Endothelial cell of umbilical vein (primary cell): Measurements from ENCODE around the gene PXYLP1. TPM values are rescaled to one million over a fixed set of nuclear protein-coding genes. Genes with fewer than 3 reads are reported as not detected.

ENCODE experiments used
- BruUV-seq: library from RNA; stranded (reverse); fragments of 400-500 nt; replicated peaks from 2 replicates; lab custom pipeline; 2021; lab: Mats Ljungman, UMichigan
- CTCF ChIA-PET: fragments of 300-600, 350-600 bp; sonication (Branson Sonifier 250); formaldehyde crosslinking; loops from one replicate; lab custom pipeline; 2021; ENCODE audit warnings: antibody characterized with exemption, inconsistent platforms; lab: Charles Lee
- POLR2A ChIA-PET: fragments of 300-600, 350-600 bp; sonication (Branson Sonifier 250); formaldehyde crosslinking; loops from one replicate; lab custom pipeline; 2021; ENCODE audit warnings: antibody characterized with exemption, inconsistent platforms; lab: Charles Lee
- DNase-seq: peaks from one replicate; pipeline ENCODE4 v3.0.0-alpha.2; 2011; ENCODE audit warnings: low read depth, low spot score
- FAIRE-seq: peaks from 2 replicates; lab custom pipeline; 2011; peaks lifted over from hg19 to GRCh38; lab: Jason Lieb, UNC
- H2AFZ ChIP-seq: 2 replicates; pipeline ENCODE4 v1.6.0; 2012; ENCODE audit warnings: low read depth, low read length, control low read depth, inconsistent platforms
- H3K27ac ChIP-seq: 2 replicates; pipeline ENCODE4 v1.5.1; 2011; ENCODE audit warnings: low read depth, mild to moderate bottlenecking, control low read depth, low read length, moderate library complexity; ENCODE audit not compliant: insufficient read depth
- H3K27me3 ChIP-seq, 2 experiments: 2 replicates each; pipeline versions ENCODE4 v1.6.0 to v1.6.1; 2011; ENCODE audit warnings: low read length in 2 of 2, mixed read lengths in 1 of 2; ENCODE audit not compliant: control insufficient read depth in 2 of 2, insufficient read depth in 2 of 2
- H3K36me3 ChIP-seq, 2 experiments: 2 replicates in 1 of 2; 3 replicates in 1 of 2; pipeline ENCODE4 v1.5.1; 2011; ENCODE audit warnings: low read length in 2 of 2, mild to moderate bottlenecking in 1 of 2, moderate library complexity in 1 of 2; ENCODE audit not compliant: control insufficient read depth in 2 of 2, insufficient read depth in 2 of 2; ENCODE audit errors: extremely low read depth in 1 of 2
- H3K4me1 ChIP-seq: 3 replicates; pipeline ENCODE4 v1.5.1; 2011; ENCODE audit warnings: mild to moderate bottlenecking, low read length; ENCODE audit not compliant: control insufficient read depth, insufficient read depth; ENCODE audit errors: extremely low read depth
- H3K4me2 ChIP-seq: 2 replicates; pipeline ENCODE4 v1.6.1; 2011; ENCODE audit warnings: low read length, control low read depth, mixed read lengths; ENCODE audit not compliant: insufficient read depth
- H3K4me3 ChIP-seq, 3 experiments: fragments of 200-600 bp in 1 of 3; sonication (generic), shearing (Covaris generic) in 1 of 3; replicated peaks in 1 of 3; 2 replicates each; pipeline ENCODE4 v1.5.1; 2011 to 2016; ENCODE audit warnings: control low read depth in 3 of 3, low read length in 3 of 3, mild to moderate bottlenecking in 2 of 3, inconsistent platforms in 1 of 3, low read depth in 1 of 3, moderate library complexity in 1 of 3; ENCODE audit not compliant: insufficient read depth in 1 of 3
- H3K79me2 ChIP-seq: 2 replicates; pipeline ENCODE4 v1.6.0; 2012; ENCODE audit warnings: low read length, inconsistent platforms; ENCODE audit not compliant: control insufficient read depth, insufficient read depth
- H3K9ac ChIP-seq: replicated peaks from 2 replicates; pipeline ENCODE3; 2011; ENCODE audit warnings: low read length, control low read depth; ENCODE audit not compliant: insufficient read depth; ENCODE audit errors: extremely low read depth
- H3K9me1 ChIP-seq: replicated peaks from 3 replicates; pipeline ENCODE4 v1.6.0; 2011; ENCODE audit warnings: mild to moderate bottlenecking, low read length; ENCODE audit not compliant: control insufficient read depth, insufficient read depth; ENCODE audit errors: extremely low read depth
- H3K9me3 ChIP-seq: replicated peaks from 2 replicates; pipeline ENCODE4 v1.5.1; 2012; ENCODE audit warnings: low read length, inconsistent platforms; ENCODE audit not compliant: control insufficient read depth, insufficient read depth
- H4K20me1 ChIP-seq: replicated peaks from 2 replicates; pipeline ENCODE3; 2011; ENCODE audit warnings: mild to moderate bottlenecking, low read length; ENCODE audit not compliant: control insufficient read depth, insufficient read depth; ENCODE audit errors: extremely low read depth
- CTCF ChIP-seq, 2 donors: IDR thresholded peaks; 1 replicate in 1 of 2; 2 replicates in 1 of 2; pipeline ENCODE4 v1.5.1; 2011; ENCODE audit warnings: low read length in 2 of 2, mild to moderate bottlenecking in 2 of 2, moderate library complexity in 2 of 2, control low read depth in 1 of 2, inconsistent platforms in 1 of 2, low read depth in 1 of 2; ENCODE audit not compliant: insufficient read depth in 1 of 2; ENCODE audit errors: extremely low read depth in 1 of 2
- EZH2 ChIP-seq: IDR thresholded peaks from 2 replicates; pipeline ENCODE4 v1.6.1; 2012; ENCODE audit warnings: borderline replicate concordance, low read depth, mild to moderate bottlenecking, moderate library complexity, low read length, inconsistent platforms; ENCODE audit not compliant: severe bottlenecking
- FOS ChIP-seq: IDR thresholded peaks from 2 replicates; pipeline ENCODE4 v1.6.1; 2011; ENCODE audit warnings: mild to moderate bottlenecking, low read length, moderate library complexity, borderline replicate concordance; ENCODE audit not compliant: insufficient read depth
- GATA2 ChIP-seq: IDR thresholded peaks from 2 replicates; pipeline ENCODE4 v1.7.0; 2011; ENCODE audit warnings: low read depth, mild to moderate bottlenecking, moderate library complexity, mixed read lengths, low read length; ENCODE audit not compliant: insufficient read length, insufficient read depth
- JUN ChIP-seq: IDR thresholded peaks from 2 replicates; pipeline ENCODE4 v1.6.1; 2011; ENCODE audit warnings: borderline replicate concordance, low read depth; ENCODE audit not compliant: insufficient read length, insufficient read depth
- MAX ChIP-seq: IDR thresholded peaks from 2 replicates; pipeline ENCODE4 v1.6.1; 2011; ENCODE audit not compliant: insufficient read depth, insufficient read length
- MYC ChIP-seq: IDR thresholded peaks from one replicate; pipeline ENCODE4 v1.6.1; 2011; ENCODE audit warnings: mild to moderate bottlenecking, low read depth, low read length
- POLR2A ChIP-seq: IDR thresholded peaks from 2 replicates; pipeline ENCODE4 v1.6.1; 2012; ENCODE audit warnings: low read depth, mild to moderate bottlenecking, control low read depth, low read length
- POLR2AphosphoS5 ChIP-seq: IDR thresholded peaks from 2 replicates; pipeline ENCODE4 v1.6.1; 2012; ENCODE audit warnings: low read depth, mild to moderate bottlenecking, control low read depth, low read length, moderate library complexity; ENCODE audit not compliant: insufficient read depth
- dilution Hi-C: fragments of 300-500 bp; cut with MboI; formaldehyde crosslinking; loops from one replicate; pipeline ENCODE4 v1.15.0; 2019; ENCODE audit warnings: low sequenced_read_pairs; ENCODE audit not compliant: extremely low pct_ligation_motif_present
- intact Hi-C: fragments of 100-400 bp; cut with micrococcal nuclease; formaldehyde crosslinking; loops from one replicate; pipeline ENCODE4 v1.10.0; 2022
- polyA plus RNA-seq, 4 experiments: library from polyadenylated mRNA; depleted of rRNA in 3 of 4; stranded (reverse) in 3 of 4; unstranded in 1 of 4; fragments of >200 nt; gene quantifications; 2 replicates each; pipeline versions ENCODE4 v1.2.1 to v1.2.3, GENCODE V29; 2011 to 2012; ENCODE audit warnings: missing spikeins in 1 of 4
- total RNA-seq: library from RNA; stranded (reverse); gene quantifications from 2 replicates; pipeline ENCODE4 v1.2.3, GENCODE V29; 2021

PXYLP1 gene
- total and polyA plus RNA-seq, 2 donors (not counting 3 experiments of a cell fraction or from before 2014, with no cell fraction given), result 0.84 to 1.7 TPM

GRCh38 chr3:141266797-141267555 is 35.4 kb downstream of the PXYLP1 start:
- no peaks in the 10 kb centered on the region for H3K36me3 ChIP-seq

More at GRCh38 chr3:141266797-141267555, 35.4 kb downstream of the PXYLP1 start:
- dilution Hi-C loops (no loop called here), intact Hi-C loops (no loop called here)
- H3K9me3 ChIP-seq, result no peaks in the 10 kb centered on the region
- no peaks in the 10 kb centered on the region for H3K79me2 ChIP-seq
- no peaks in the 10 kb centered on the region for H3K4me1 ChIP-seq
- peaks cover 0 to 8% of the 10 kb centered on the region in 2 experiments for H3K27me3 ChIP-seq
- no peak overlapping the region for H3K4me2 ChIP-seq
- DNase-seq, result no peak
- no peak overlapping the region for H3K27ac ChIP-seq
- no peak for FAIRE-seq
- H2AFZ ChIP-seq, result no peak overlapping the region
- H4K20me1 ChIP-seq, result no peaks in the 10 kb centered on the region
- no peaks in the 10 kb centered on the region for H3K9me1 ChIP-seq
- no peak for TF ChIP-seq GATA2
- no peak for TF ChIP-seq POLR2A
- no peak for TF ChIP-seq JUN
- no peak for TF ChIP-seq POLR2AphosphoS5
- no peak for TF ChIP-seq CTCF (IDR thresholded peaks at IDR 0.05; ENCODE audit: extremely low read depth in 1 of 2, insufficient read depth in 1 of 2, low read depth in 1 of 2, low read length in 2 of 2)
- no peak for TF ChIP-seq FOS
- no peak for TF ChIP-seq MYC
- no peak for TF ChIP-seq MAX
- no peak for TF ChIP-seq EZH2
- no TSS peak for BruUV-seq
- no peak overlapping the region for H3K4me3 ChIP-seq
- ChIA-PET POLR2A (no interaction called here), CTCF (interaction anchor here (1.1 kb wide), 2 partner anchors 8 to 35 kb away, joined by 3 to 4 read pairs; partner anchors contain the start of gene PXYLP1)
- H3K9ac ChIP-seq, result no peak overlapping the region
